Measurements from ENCODE around the gene SLC12A4. TPM values are rescaled to one million over a fixed set of nuclear protein-coding genes. Genes with fewer than 3 reads are reported as not detected.
A peak's percentile ranks its signal among the peaks of the same experiment; 100 is the strongest.

SLC12A4 gene
- total and polyA plus RNA-seq, 2 of the 13 experiments (the other 11 are each of a cell fraction or from before 2014, with no cell fraction given): 65.1 to 84.3 TPM

DNA sequence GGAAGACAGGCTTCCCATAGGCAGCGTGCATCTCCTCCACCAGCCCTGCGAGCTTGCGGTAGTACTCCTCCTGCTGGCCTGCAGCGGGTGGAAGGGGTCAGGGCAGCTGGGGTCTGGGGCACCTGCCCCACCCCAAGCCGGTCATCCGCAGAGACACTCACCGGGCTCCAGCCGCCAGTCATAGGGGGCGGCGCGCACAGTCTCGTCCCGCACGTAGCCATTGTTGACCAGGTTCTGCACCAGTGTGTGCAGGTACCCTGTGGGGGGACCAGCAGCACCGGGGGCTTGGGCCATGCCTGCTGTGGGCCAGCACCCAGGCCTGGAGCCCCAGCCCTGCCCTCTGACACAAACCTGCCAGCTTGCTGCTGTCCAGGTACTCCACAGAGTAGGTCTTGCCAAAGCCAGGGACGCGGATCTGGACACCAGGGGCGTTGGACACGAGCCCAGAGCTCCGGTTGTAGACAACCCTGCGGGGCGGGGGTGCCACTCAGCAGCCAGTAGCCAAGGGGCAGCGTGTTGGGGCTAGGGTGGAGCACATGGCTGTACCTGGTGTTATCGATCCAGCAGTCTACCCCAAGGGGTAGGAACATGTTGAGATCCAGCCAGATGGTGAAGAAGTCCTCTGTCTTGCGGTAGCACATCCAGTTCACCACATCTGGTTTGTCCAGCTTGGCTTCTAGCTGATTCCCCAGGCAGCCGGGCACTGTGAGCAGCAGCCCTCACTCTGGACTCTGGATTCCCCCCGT lies 25.8 kb downstream of the SLC12A4 start (continued):
- TF ChIP-seq, protein P1, sequence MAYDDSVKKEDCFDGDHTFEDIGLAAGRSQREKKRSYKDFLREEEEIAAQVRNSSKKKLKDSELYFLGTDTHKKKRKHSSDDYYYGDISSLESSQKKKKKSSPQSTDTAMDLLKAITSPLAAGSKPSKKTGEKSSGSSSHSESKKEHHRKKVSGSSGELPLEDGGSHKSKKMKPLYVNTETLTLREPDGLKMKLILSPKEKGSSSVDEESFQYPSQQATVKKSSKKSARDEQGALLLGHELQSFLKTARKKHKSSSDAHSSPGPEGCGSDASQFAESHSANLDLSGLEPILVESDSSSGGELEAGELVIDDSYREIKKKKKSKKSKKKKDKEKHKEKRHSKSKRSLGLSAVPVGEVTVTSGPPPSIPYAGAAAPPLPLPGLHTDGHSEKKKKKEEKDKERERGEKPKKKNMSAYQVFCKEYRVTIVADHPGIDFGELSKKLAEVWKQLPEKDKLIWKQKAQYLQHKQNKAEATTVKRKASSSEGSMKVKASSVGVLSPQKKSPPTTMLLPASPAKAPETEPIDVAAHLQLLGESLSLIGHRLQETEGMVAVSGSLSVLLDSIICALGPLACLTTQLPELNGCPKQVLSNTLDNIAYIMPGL (CRISPR knock-in tag; IDR thresholded peaks at IDR 0.05; ENCODE audit: borderline replicate concordance in 1 of 2, low read depth in 1 of 2): no peak; a peak in 1 of 4 replicates
- no peak for TF ChIP-seq ARNT (IDR thresholded peaks at IDR 0.05)

GRCh38 chr16:67942200-67942509 lies 26.3 kb downstream of the SLC12A4 start:
- in situ Hi-C loops (cut with HindIII; ENCODE audit: extremely low pct_ligation_motif_present, low pct_unique_long_range_greater_than_20kb): loop anchor here (5.0 kb wide), 1 partner anchor 100 kb away; no protein-coding TSS in a partner anchor
- ChIA-PET CTCF (ENCODE audit: low intra/inter-chr PET ratio, low total read pairs) (interaction anchor here (0.8 to 1.3 kb wide), 3 partner anchors 14 to 126 kb away, joined by 4 to 8 read pairs (median 8); no protein-coding TSS in a partner anchor), POLR2A (interaction anchor here (0.8 to 13.6 kb wide), 12 partner anchors 7 to 142 kb away, joined by 3 to 226 read pairs (median 14); partner anchors contain the start of genes DDX28, DUS2, NFATC3 and RANBP10)
- peak; percentile 61 for DNase-seq (ENCODE audit: low spot score)
- no peak overlapping the region for H2AFZ ChIP-seq (ENCODE audit: low read length)
- H3K79me2 ChIP-seq (ENCODE audit: insufficient read depth, low read length): peaks cover 5% of the 10 kb centered on the region
- H3K4me1 ChIP-seq (ENCODE audit: insufficient read depth, low read length): peaks cover 59% of the 10 kb centered on the region
- peak overlapping the region; percentile 72 for H3K4me2 ChIP-seq (ENCODE audit: low read depth, low read length)
- peak overlapping the region; percentile 85 for H3K27ac ChIP-seq (ENCODE audit: extremely low read length, insufficient read depth, low read length)
- no peaks in the 10 kb centered on the region for H3K27me3 ChIP-seq (ENCODE audit: control insufficient read depth in 1 of 2, insufficient read depth in 2 of 2, low read length in 2 of 2)
- H3K4me3 ChIP-seq (replicated peaks in 1 of 3; ENCODE audit: insufficient read depth in 1 of 3, low read depth in 2 of 3, low read length in 3 of 3): no peak overlapping the region
- ATAC-seq: peak; percentile 44
- FAIRE-seq: peak; percentile 81
- H3K36me3 ChIP-seq (replicated peaks in 1 of 2; ENCODE audit: control insufficient read depth in 1 of 2, insufficient read depth in 2 of 2, low read length in 2 of 2): peaks cover 23 to 36% of the 10 kb centered on the region in 2 experiments
- no TSS peak for BruUV-seq (replicated peaks)
- peak overlapping the region; percentile 59; the same call in 1 of the 2 replicates for H3K9ac ChIP-seq (ENCODE audit: insufficient read depth, low read depth, low read length)
- 80% methylated on average over 6 of the region's 6 CpGs for WGBS (ENCODE audit: low lambda C conversion rate)
- H4K20me1 ChIP-seq (ENCODE audit: insufficient read depth, low read length): peaks cover 17% of the 10 kb centered on the region; the same call in 1 of the 2 replicates
- intact Hi-C loops (cut with micrococcal nuclease; ENCODE audit: unreplicated experiment): loop anchor here (2.0 kb wide), 2 partner anchors 27 to 99 kb away; partner anchors contain the start of gene SLC12A4
- no peaks in the 10 kb centered on the region for H3K9me3 ChIP-seq (ENCODE audit: low read length)
- TF ChIP-seq RXRB (CRISPR knock-in tag; IDR thresholded peaks at IDR 0.05; ENCODE audit: borderline replicate concordance): peak; percentile 44; the same call in 1 of the 2 replicates
- no peak for TF ChIP-seq ATRX (CRISPR knock-in tag; IDR thresholded peaks at IDR 0.05; ENCODE audit: borderline replicate concordance)
- peak; percentile 70; the same call in 1 of the 2 replicates for TF ChIP-seq SAP130 (CRISPR knock-in tag; IDR thresholded peaks at IDR 0.05; ENCODE audit: low read depth)
- peak; percentile 16; the same call in 1 of the 2 replicates for TF ChIP-seq ZNF224 (CRISPR knock-in tag; IDR thresholded peaks at IDR 0.05)
- TF ChIP-seq ARID4A (CRISPR knock-in tag; IDR thresholded peaks at IDR 0.05; ENCODE audit: borderline replicate concordance): no peak
- TF ChIP-seq ARNT2 (CRISPR knock-in tag; IDR thresholded peaks at IDR 0.05; ENCODE audit: low read depth): 0 out of 2 replicates have a peak, but pooled peaks have one; percentile 59
- TF ChIP-seq ZNF550 (CRISPR knock-in tag; IDR thresholded peaks at IDR 0.05; ENCODE audit: borderline replicate concordance): no peak
- TF ChIP-seq RAD21 (CRISPR knock-in tag; IDR thresholded peaks at IDR 0.05): peak; percentile 53; the same call in 1 of the 2 replicates
- TF ChIP-seq CBX2 (IDR thresholded peaks at IDR 0.05; ENCODE audit: low read depth, low read length): no peak
- TF ChIP-seq CBX2 (CRISPR knock-in tag; IDR thresholded peaks at IDR 0.05; ENCODE audit: low read depth): no peak
- TF ChIP-seq PAX8 (CRISPR knock-in tag; IDR thresholded peaks at IDR 0.05; ENCODE audit: borderline replicate concordance): no peak
- peak; percentile 27 for TF ChIP-seq SRSF1 (optimal IDR thresholded peaks at IDR 0.05; ENCODE audit: low read depth, low read length)
- peak; percentile 41; the same call in 1 of the 2 replicates for TF ChIP-seq GATAD2A (CRISPR knock-in tag; IDR thresholded peaks at IDR 0.05)
- no peak for TF ChIP-seq CC2D1A (CRISPR knock-in tag; IDR thresholded peaks at IDR 0.05)
- TF ChIP-seq SP4 (CRISPR knock-in tag; IDR thresholded peaks at IDR 0.05): no peak
